ENCODE measurements around the gene UTF1. TPM values are rescaled to one million over a fixed set of nuclear protein-coding genes. Genes with fewer than 3 reads are reported as not detected.

The UTF1 gene
- total RNA-seq, 2 experiments from 2014 or later = not detected

GRCh38 chr10:133268532-133268931, 38.5 kb downstream of the UTF1 start:
- Histone ChIP-seq H3K9me2 (ENCODE audit: insufficient read depth, low read length) (no peaks in the 10 kb centered on the region), H3K79me2 (ENCODE audit: insufficient read depth, low read depth, low read length) (no peaks in the 10 kb centered on the region), H3K4me3 (ENCODE audit: low read depth, low read length, poor library complexity, severe bottlenecking) (no peak overlapping the region), H2AFZ (ENCODE audit: low read length) (no peak overlapping the region), H3K4me1 (ENCODE audit: insufficient read depth, low read length, poor library complexity, severe bottlenecking) (no peaks in the 10 kb centered on the region), H4K20me1 (ENCODE audit: insufficient read depth, low read length) (no peaks in the 10 kb centered on the region; the same call in 1 of the 2 replicates), H3K9me3 (ENCODE audit: low read length) (no peaks in the 10 kb centered on the region), H3K36me3 (ENCODE audit: insufficient read depth, low read length) (no peaks in the 10 kb centered on the region), H3K4me2 (ENCODE audit: low read length) (no peak overlapping the region), H3K27ac (ENCODE audit: low read depth, low read length, poor library complexity, severe bottlenecking) (no peak overlapping the region)
- no TSS peak for BruUV-seq (replicated peaks)
- CTCF ChIA-PET (ENCODE audit: unreplicated experiment) = no interaction called here
- POLR2A ChIA-PET = no interaction called here
- intact Hi-C loops (cut with micrococcal nuclease; ENCODE audit: unreplicated experiment) = no loop called here
- DNase-seq (ENCODE audit: low spot score) = no peak
- TF ChIP-seq EZH2phosphoT487 (IDR thresholded peaks at IDR 0.05; ENCODE audit: borderline replicate concordance, low read depth, low read length) (no peak), CTCF (conservative IDR thresholded peaks at IDR 0.05; ENCODE audit: low read length) (no peak)

- intact Hi-C loops (cut with micrococcal nuclease; ENCODE audit: unreplicated experiment) = no loop called here
- Histone ChIP-seq H3K4me1 (ENCODE audit: insufficient read depth, low read length, poor library complexity, severe bottlenecking) (peaks cover under 1% of the 10 kb centered on the region), H3K79me2 (ENCODE audit: insufficient read depth, low read depth, low read length) (no peaks in the 10 kb centered on the region), H3K4me3 (ENCODE audit: low read depth, low read length, poor library complexity, severe bottlenecking) (no peak overlapping the region), H4K20me1 (ENCODE audit: insufficient read depth, low read length) (no peaks in the 10 kb centered on the region; the same call in 1 of the 2 replicates), H3K4me2 (ENCODE audit: low read length) (no peak overlapping the region), H3K36me3 (ENCODE audit: insufficient read depth, low read length) (no peaks in the 10 kb centered on the region), H3K9me3 (ENCODE audit: low read length) (no peaks in the 10 kb centered on the region), H3K27ac (ENCODE audit: low read depth, low read length, poor library complexity, severe bottlenecking) (no peak overlapping the region), H2AFZ (ENCODE audit: low read length) (no peak overlapping the region), H3K9me2 (ENCODE audit: insufficient read depth, low read length) (no peaks in the 10 kb centered on the region)
- ChIA-PET POLR2A (no interaction called here), CTCF (ENCODE audit: unreplicated experiment) (no interaction called here)
- BruUV-seq (replicated peaks) = no TSS peak
- no peak for TF ChIP-seq CTCF (conservative IDR thresholded peaks at IDR 0.05; ENCODE audit: low read length)
- TF ChIP-seq EZH2phosphoT487 (IDR thresholded peaks at IDR 0.05; ENCODE audit: borderline replicate concordance, low read depth, low read length) = no peak
- DNase-seq (ENCODE audit: low spot score) = no peak
Measured at GRCh38 chr10:133269367-133269766, 39.4 kb downstream of the UTF1 start.

GRCh38 chr10:133270204-133270603, 40.2 kb downstream of the UTF1 start:
- ChIA-PET CTCF (ENCODE audit: unreplicated experiment) (no interaction called here), POLR2A (no interaction called here)
- H3K4me2 ChIP-seq (ENCODE audit: low read length) = no peak overlapping the region
- H4K20me1 ChIP-seq (ENCODE audit: insufficient read depth, low read length) = no peaks in the 10 kb centered on the region; the same call in 1 of the 2 replicates
- no peaks in the 10 kb centered on the region for H3K9me2 ChIP-seq (ENCODE audit: insufficient read depth, low read length)
- H3K9me3 ChIP-seq (ENCODE audit: low read length) = no peaks in the 10 kb centered on the region
- peaks cover 8% of the 10 kb centered on the region for H3K4me1 ChIP-seq (ENCODE audit: insufficient read depth, low read length, poor library complexity, severe bottlenecking)
- TF ChIP-seq CTCF (conservative IDR thresholded peaks at IDR 0.05; ENCODE audit: low read length) (no peak), EZH2phosphoT487 (IDR thresholded peaks at IDR 0.05; ENCODE audit: borderline replicate concordance, low read depth, low read length) (no peak)
- H3K79me2 ChIP-seq (ENCODE audit: insufficient read depth, low read depth, low read length) = no peaks in the 10 kb centered on the region
- no TSS peak for BruUV-seq (replicated peaks)
- H3K4me3 ChIP-seq (ENCODE audit: low read depth, low read length, poor library complexity, severe bottlenecking) = no peak overlapping the region
- H2AFZ ChIP-seq (ENCODE audit: low read length) = no peak overlapping the region
- DNase-seq (ENCODE audit: low spot score) = no peak
- no peak overlapping the region for H3K27ac ChIP-seq (ENCODE audit: low read depth, low read length, poor library complexity, severe bottlenecking)
- no peaks in the 10 kb centered on the region for H3K36me3 ChIP-seq (ENCODE audit: insufficient read depth, low read length)
- intact Hi-C loops (cut with micrococcal nuclease; ENCODE audit: unreplicated experiment) = no loop called here

Data from OCI-LY7 (cell line).